Measurements from ENCODE around the gene TAL1.

DNA sequence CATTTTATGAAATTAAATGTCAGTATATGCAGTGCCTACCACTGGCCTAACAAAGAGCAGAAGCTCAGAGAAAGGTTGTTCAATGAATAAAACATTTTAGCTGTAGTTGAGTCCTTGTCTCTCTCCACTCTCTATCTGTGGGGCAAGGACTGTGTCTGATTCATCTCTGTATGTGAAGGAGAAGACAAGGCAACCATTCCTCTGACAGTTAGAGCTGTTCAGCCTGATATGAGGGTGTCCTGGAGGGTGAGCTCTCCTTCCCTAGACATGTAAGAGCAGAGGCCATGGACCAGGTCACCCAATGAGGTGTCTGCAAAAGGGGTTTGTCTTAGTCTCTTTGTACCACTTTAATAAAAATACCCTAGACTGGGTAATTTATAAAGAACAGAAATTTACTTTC is 37.7 kb downstream of the TAL1 start:
- TF ChIP-seq, protein P1, sequence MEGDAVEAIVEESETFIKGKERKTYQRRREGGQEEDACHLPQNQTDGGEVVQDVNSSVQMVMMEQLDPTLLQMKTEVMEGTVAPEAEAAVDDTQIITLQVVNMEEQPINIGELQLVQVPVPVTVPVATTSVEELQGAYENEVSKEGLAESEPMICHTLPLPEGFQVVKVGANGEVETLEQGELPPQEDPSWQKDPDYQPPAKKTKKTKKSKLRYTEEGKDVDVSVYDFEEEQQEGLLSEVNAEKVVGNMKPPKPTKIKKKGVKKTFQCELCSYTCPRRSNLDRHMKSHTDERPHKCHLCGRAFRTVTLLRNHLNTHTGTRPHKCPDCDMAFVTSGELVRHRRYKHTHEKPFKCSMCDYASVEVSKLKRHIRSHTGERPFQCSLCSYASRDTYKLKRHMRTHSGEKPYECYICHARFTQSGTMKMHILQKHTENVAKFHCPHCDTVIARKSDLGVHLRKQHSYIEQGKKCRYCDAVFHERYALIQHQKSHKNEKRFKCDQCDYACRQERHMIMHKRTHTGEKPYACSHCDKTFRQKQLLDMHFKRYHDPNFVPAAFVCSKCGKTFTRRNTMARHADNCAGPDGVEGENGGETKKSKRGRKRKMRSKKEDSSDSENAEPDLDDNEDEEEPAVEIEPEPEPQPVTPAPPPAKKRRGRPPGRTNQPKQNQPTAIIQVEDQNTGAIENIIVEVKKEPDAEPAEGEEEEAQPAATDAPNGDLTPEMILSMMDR (IDR thresholded peaks at IDR 0.05) = no peak
- no peak for TF ChIP-seq POLR2A (IDR thresholded peaks at IDR 0.05)
